ENCODE results near the gene LMO4. TPM values are rescaled to one million over a fixed set of nuclear protein-coding genes. Genes with fewer than 3 reads are reported as not detected.

LMO4 gene
- total and polyA plus RNA-seq, 2 of the 13 experiments (the other 11 are each of a cell fraction or from before 2014, with no cell fraction given) = 19.3 to 49.9 TPM

DNA sequence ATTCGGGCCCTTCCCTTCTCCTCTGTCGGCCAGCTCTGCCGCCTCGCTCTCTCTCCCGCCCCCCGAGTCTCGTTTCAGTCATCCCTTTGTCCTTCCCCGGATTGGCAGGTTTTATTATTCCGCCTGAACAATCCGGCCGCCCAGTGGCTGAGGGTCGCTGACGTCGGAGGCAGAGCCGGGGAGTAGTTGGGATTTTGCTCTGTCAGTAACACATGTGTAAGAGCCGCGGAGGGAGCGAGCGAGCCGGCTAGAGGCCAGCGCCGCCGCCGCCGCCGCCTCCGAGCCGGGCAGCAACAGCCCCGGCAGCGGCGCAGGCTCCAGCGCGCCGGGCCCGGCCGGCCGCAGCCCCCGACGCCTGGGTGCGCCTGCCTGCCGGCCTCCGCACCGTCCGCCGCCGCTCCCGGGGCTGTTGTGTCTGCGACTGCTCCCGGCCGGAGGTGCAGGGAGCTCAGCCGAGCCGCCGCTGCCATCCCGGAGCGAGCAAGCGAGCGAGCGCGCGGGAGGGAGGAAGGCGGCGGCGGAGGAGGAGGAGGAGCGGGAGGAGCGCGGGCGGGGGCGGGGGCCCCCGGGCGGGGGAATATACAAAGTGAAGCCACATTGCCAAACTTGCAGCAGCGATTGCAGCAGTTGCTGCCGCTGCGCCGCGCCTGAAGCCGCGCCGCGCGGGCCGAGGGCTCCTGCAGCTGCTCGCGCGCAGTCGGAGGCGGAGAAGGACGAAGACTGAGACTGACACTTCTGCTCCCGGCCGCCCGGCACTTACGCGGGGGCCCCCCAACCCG, at the start of gene LMO4 (continued):
- TF ChIP-seq RBM39 (IDR thresholded peaks at IDR 0.05; ENCODE audit: low read depth, low read length, poor library complexity, severe bottlenecking) (no peak), BORCS8-MEF2B (CRISPR knock-in tag; IDR thresholded peaks at IDR 0.05) (no peak), NFE2 (CRISPR knock-in tag; IDR thresholded peaks at IDR 0.05) (no peak), MXI1 (IDR thresholded peaks at IDR 0.05; ENCODE audit: borderline replicate concordance, low read depth, low read length) (peak; percentile 76; the same call in 1 of the 3 replicates), ZNF670 (CRISPR knock-in tag; IDR thresholded peaks at IDR 0.05; ENCODE audit: borderline replicate concordance) (no peak), ZNF768 (CRISPR knock-in tag; IDR thresholded peaks at IDR 0.05) (no peak), ZNF350 (CRISPR knock-in tag; IDR thresholded peaks at IDR 0.05; ENCODE audit: borderline replicate concordance, low read depth) (0 out of 2 replicates have a peak, but pooled peaks have one; percentile 9), ZNF276 (CRISPR knock-in tag; IDR thresholded peaks at IDR 0.05; ENCODE audit: low read depth) (no peak), ZFP36 (IDR thresholded peaks at IDR 0.05; ENCODE audit: borderline replicate concordance, low read depth, low read length, partially characterized antibody) (no peak), NFRKB (IDR thresholded peaks at IDR 0.05) (no peak), CTCF (CRISPR knock-in tag; IDR thresholded peaks at IDR 0.05) (no peak), ZBTB43 (CRISPR knock-in tag; conservative IDR thresholded peaks at IDR 0.05) (no peak), MEIS2 (CRISPR knock-in tag; IDR thresholded peaks at IDR 0.05) (no peak), POLR2AphosphoS2 (IDR thresholded peaks at IDR 0.05; ENCODE audit: low read depth, low read length) (no peak)
- TF ChIP-seq, protein P1, sequence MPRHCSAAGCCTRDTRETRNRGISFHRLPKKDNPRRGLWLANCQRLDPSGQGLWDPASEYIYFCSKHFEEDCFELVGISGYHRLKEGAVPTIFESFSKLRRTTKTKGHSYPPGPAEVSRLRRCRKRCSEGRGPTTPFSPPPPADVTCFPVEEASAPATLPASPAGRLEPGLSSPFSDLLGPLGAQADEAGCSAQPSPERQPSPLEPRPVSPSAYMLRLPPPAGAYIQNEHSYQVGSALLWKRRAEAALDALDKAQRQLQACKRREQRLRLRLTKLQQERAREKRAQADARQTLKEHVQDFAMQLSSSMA (CRISPR knock-in tag; IDR thresholded peaks at IDR 0.05) = no peak
- TF ChIP-seq, protein P2, sequence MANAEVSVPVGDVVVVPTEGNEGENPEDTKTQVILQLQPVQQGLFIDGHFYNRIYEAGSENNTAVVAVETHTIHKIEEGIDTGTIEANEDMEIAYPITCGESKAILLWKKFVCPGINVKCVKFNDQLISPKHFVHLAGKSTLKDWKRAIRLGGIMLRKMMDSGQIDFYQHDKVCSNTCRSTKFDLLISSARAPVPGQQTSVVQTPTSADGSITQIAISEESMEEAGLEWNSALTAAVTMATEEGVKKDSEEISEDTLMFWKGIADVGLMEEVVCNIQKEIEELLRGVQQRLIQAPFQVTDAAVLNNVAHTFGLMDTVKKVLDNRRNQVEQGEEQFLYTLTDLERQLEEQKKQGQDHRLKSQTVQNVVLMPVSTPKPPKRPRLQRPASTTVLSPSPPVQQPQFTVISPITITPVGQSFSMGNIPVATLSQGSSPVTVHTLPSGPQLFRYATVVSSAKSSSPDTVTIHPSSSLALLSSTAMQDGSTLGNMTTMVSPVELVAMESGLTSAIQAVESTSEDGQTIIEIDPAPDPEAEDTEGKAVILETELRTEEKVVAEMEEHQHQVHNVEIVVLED (CRISPR knock-in tag; IDR thresholded peaks at IDR 0.05; ENCODE audit: borderline replicate concordance) = no peak
- TF ChIP-seq, protein P3, sequence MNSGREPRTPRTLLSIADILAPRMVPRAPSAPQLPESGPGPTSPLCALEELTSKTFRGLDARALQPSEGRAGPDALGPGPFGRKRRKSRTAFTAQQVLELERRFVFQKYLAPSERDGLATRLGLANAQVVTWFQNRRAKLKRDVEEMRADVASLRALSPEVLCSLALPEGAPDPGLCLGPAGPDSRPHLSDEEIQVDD (CRISPR knock-in tag; IDR thresholded peaks at IDR 0.05; ENCODE audit: borderline replicate concordance) = no peak
- TF ChIP-seq, protein P4, sequence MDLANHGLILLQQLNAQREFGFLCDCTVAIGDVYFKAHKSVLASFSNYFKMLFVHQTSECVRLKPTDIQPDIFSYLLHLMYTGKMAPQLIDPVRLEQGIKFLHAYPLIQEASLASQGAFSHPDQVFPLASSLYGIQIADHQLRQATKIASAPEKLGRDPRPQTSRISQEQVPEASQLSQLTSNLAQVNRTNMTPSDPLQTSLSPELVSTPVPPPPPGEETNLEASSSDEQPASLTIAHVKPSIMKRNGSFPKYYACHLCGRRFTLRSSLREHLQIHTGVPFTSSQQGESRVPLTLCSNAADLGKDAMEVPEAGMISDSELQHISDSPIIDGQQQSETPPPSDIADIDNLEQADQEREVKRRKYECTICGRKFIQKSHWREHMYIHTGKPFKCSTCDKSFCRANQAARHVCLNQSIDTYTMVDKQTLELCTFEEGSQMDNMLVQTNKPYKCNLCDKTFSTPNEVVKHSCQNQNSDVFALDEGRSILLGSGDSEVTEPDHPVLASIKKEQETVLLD (CRISPR knock-in tag; IDR thresholded peaks at IDR 0.05; ENCODE audit: low read depth) = peak; percentile 67
